Breast epithelium (tissue), 3 donors: Measurements from ENCODE around the gene MBNL3.

Source experiments
- CTCF ChIP-seq, 3 donors: fragments of 450-650 bp; IDR thresholded peaks; one replicate each; pipeline ENCODE4 v1.5.1; 2016 to 2017; ENCODE audit warnings: antibody characterized with exemption in 3 of 3, mild to moderate bottlenecking in 3 of 3, moderate library complexity in 3 of 3
- POLR2A ChIP-seq: fragments of 450-650 bp; IDR thresholded peaks from one replicate; pipeline ENCODE4 v1.6.1; 2016; ENCODE audit warnings: antibody characterized with exemption, mild to moderate bottlenecking, moderate library complexity

- TF ChIP-seq CTCF (IDR thresholded peaks at IDR 0.05) (no peak), POLR2A (no peak)
These were observed 8.6 kb upstream of the MBNL3 start for GRCh38 chrX:132497432-132497831.
